ENCODE measurements around the gene YIF1B. TPM values are rescaled to one million over a fixed set of nuclear protein-coding genes. Genes with fewer than 3 reads are reported as not detected.

Gene YIF1B
- total and polyA plus RNA-seq, 2 donors (not counting 1 experiment from before 2014, with no cell fraction given), result 31.6 to 58.3 TPM

DNA sequence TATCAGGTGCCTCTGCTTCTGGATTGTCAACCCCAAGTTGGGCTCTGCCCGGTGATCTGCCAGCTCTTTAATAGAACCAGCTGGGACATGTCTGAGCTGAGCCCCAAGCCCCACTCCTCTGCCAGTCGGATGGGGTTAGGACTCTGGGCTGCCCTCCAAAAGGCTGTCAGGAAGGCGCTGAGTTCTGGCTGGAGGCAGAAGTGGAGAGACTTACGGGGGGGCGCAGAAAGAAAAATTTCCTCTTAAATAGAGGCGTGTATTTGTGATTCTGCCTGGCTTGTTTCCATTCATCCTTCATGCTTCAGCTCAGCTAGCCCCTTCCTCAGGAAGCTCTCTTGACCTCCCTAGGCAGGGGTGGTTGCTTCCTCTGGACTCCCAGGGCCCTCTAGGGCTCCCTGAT, 2.9 kb upstream of the YIF1B start:
- H3K4me1 ChIP-seq (ENCODE audit: control insufficient read depth in 2 of 2, insufficient read depth in 2 of 2, low read length in 2 of 2), result peaks cover 24 to 47% of the 10 kb centered on the region in 2 donors
- DNase-seq (no peak), ATAC-seq (ENCODE audit: low read depth) (no peak)
- Mint-ChIP-seq H3K4me3 (peak overlapping the region; percentile 83), H3K27ac (no peak overlapping the region), H3K9me3 (ENCODE audit: insufficient read depth) (no peaks in the 10 kb centered on the region), H3K4me1 (peaks cover 43% of the 10 kb centered on the region), H3K27me3 (no peaks in the 10 kb centered on the region)
- ChIA-PET POLR2A (interaction anchor here (0.6 to 0.7 kb wide), 2 partner anchors 53 to 724 kb away, joined by 3 to 10 read pairs; partner anchors contain the start of genes ZNF540 and ZNF571), CTCF (interaction anchor here (1.0 to 2.9 kb wide), 4 partner anchors 66 to 416 kb away, joined by 3 to 12 read pairs (median 4); no protein-coding TSS in a partner anchor)
- no peak overlapping the region for H3K27ac ChIP-seq (ENCODE audit: low read length in 2 of 2)
- H3K4me3 ChIP-seq (ENCODE audit: control extremely low read depth in 1 of 5, extremely low read depth in 1 of 5, insufficient read depth in 1 of 5, low read depth in 2 of 5, low read length in 4 of 5), result no peak overlapping the region
- H2AFZ ChIP-seq (ENCODE audit: insufficient read depth, low read depth, low read length, poor library complexity, severe bottlenecking), result peak overlapping the region; percentile 97
- peaks cover 0 to 2% (median 0%) of the 10 kb centered on the region in 4 experiments for H3K27me3 ChIP-seq (replicated peaks in 1 of 4; ENCODE audit: control extremely low read depth in 1 of 4, control insufficient read depth in 3 of 4, insufficient read depth in 4 of 4, low read length in 3 of 4)
- no peaks in the 10 kb centered on the region for H4K20me1 ChIP-seq (ENCODE audit: control insufficient read depth, insufficient read depth, low read length, poor library complexity, severe bottlenecking)
- intact Hi-C loops (cut with micrococcal nuclease), result loop anchor here (5.0 kb wide), 1 partner anchor 76 kb away; no protein-coding TSS in a partner anchor
- H3K79me2 ChIP-seq (ENCODE audit: control insufficient read depth, insufficient read depth, low read length), result no peaks in the 10 kb centered on the region
- no peaks in the 10 kb centered on the region for H3K9me3 ChIP-seq (ENCODE audit: control extremely low read depth in 1 of 3, control insufficient read depth in 2 of 3, insufficient read depth in 1 of 3, low read length in 2 of 3)
- WGBS (ENCODE audit: insufficient coverage), result 25% methylated on average over 2 of the region's 6 CpGs
- TF ChIP-seq EZH2 (IDR thresholded peaks at IDR 0.05; ENCODE audit: borderline replicate concordance, insufficient read depth, low read depth, low read length, poor library complexity, severe bottlenecking), result no peak
- TF ChIP-seq, protein P1, sequence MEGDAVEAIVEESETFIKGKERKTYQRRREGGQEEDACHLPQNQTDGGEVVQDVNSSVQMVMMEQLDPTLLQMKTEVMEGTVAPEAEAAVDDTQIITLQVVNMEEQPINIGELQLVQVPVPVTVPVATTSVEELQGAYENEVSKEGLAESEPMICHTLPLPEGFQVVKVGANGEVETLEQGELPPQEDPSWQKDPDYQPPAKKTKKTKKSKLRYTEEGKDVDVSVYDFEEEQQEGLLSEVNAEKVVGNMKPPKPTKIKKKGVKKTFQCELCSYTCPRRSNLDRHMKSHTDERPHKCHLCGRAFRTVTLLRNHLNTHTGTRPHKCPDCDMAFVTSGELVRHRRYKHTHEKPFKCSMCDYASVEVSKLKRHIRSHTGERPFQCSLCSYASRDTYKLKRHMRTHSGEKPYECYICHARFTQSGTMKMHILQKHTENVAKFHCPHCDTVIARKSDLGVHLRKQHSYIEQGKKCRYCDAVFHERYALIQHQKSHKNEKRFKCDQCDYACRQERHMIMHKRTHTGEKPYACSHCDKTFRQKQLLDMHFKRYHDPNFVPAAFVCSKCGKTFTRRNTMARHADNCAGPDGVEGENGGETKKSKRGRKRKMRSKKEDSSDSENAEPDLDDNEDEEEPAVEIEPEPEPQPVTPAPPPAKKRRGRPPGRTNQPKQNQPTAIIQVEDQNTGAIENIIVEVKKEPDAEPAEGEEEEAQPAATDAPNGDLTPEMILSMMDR (IDR thresholded peaks at IDR 0.05), result no peak
- no peak overlapping the region for H3K9ac ChIP-seq (ENCODE audit: low read length)
- peak overlapping the region; percentile 99 for H3K4me2 ChIP-seq (replicated peaks; ENCODE audit: low read depth, low read length, poor library complexity, severe bottlenecking)
- H3K36me3 ChIP-seq (replicated peaks in 1 of 2; ENCODE audit: control extremely low read depth in 1 of 2, control insufficient read depth in 1 of 2, extremely low read depth in 1 of 2, insufficient read depth in 2 of 2, low read length in 1 of 2), result no peaks in the 10 kb centered on the region

DNA sequence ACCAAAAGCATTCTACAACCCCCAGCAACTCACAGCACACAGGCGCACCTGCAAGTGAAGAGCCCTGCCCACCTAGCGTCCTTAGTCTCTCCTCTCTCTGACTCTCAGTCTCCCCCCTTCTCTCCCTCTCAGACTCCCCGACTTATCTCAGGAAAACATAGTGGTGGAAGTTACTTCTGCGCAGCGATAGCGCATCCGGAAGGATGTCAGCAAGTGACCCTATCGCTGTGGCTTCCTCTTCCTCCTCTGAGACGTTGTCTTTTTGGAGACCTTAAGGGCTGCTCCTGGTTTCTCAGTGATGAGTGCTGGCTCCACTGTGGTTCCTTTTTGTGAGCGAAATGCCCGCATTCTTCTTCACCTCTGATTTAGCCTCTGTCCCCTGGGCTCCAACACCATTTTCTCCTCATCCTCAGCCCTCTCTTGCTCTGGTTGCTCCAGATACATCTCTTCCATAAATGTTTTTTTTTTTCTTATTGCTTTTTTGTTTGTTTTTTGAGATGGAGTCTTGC, 1.4 kb upstream of the YIF1B start:
- Histone ChIP-seq H3K79me2 (ENCODE audit: control insufficient read depth, insufficient read depth, low read length) (no peaks in the 10 kb centered on the region), H3K36me3 (replicated peaks in 1 of 2; ENCODE audit: control extremely low read depth in 1 of 2, control insufficient read depth in 1 of 2, extremely low read depth in 1 of 2, insufficient read depth in 2 of 2, low read length in 1 of 2) (no peaks in the 10 kb centered on the region), H3K9me3 (ENCODE audit: control extremely low read depth in 1 of 3, control insufficient read depth in 2 of 3, insufficient read depth in 1 of 3, low read length in 2 of 3) (no peaks in the 10 kb centered on the region), H3K4me2 (replicated peaks; ENCODE audit: low read depth, low read length, poor library complexity, severe bottlenecking) (peak overlapping the region; percentile 92), H2AFZ (ENCODE audit: insufficient read depth, low read depth, low read length, poor library complexity, severe bottlenecking) (peak overlapping the region; percentile 72), H3K9ac (ENCODE audit: low read length) (peak overlapping the region; percentile 82), H4K20me1 (ENCODE audit: control insufficient read depth, insufficient read depth, low read length, poor library complexity, severe bottlenecking) (no peaks in the 10 kb centered on the region), H3K27me3 (replicated peaks in 1 of 4; ENCODE audit: control extremely low read depth in 1 of 4, control insufficient read depth in 3 of 4, insufficient read depth in 4 of 4, low read length in 3 of 4) (peaks cover 0 to 2% (median 0%) of the 10 kb centered on the region in 4 experiments), H3K27ac (ENCODE audit: low read length in 2 of 2) (peak overlapping the region; percentile 20 to 29), H3K4me3 (ENCODE audit: control extremely low read depth in 1 of 5, extremely low read depth in 1 of 5, insufficient read depth in 1 of 5, low read depth in 2 of 5, low read length in 4 of 5) (peak overlapping the region; percentile 48 to 76 (median 70)), H3K4me1 (ENCODE audit: control insufficient read depth in 2 of 2, insufficient read depth in 2 of 2, low read length in 2 of 2) (peaks cover 29 to 47% of the 10 kb centered on the region in 2 donors)
- peak; percentile 56 for DNase-seq
- ChIA-PET CTCF (no interaction called here), POLR2A (interaction anchor here (0.8 kb wide), 1 partner anchor 57 kb away, joined by 3 read pairs; the partner anchor contains the start of gene PSMD8)
- intact Hi-C loops (cut with micrococcal nuclease), result loop anchor here (2.0 to 5.0 kb wide), 2 partner anchors 75 to 268 kb away; no protein-coding TSS in a partner anchor
- ATAC-seq (ENCODE audit: low read depth), result no peak
- H3K27ac Mint-ChIP-seq, result peak overlapping the region; percentile 93
- TF ChIP-seq EZH2 (IDR thresholded peaks at IDR 0.05; ENCODE audit: borderline replicate concordance, insufficient read depth, low read depth, low read length, poor library complexity, severe bottlenecking), result no peak
- TF ChIP-seq, protein P1 (IDR thresholded peaks at IDR 0.05), result no peak
- peak overlapping the region; percentile 96 for H3K4me3 Mint-ChIP-seq
- peaks cover 53% of the 10 kb centered on the region for H3K4me1 Mint-ChIP-seq
- WGBS (ENCODE audit: insufficient coverage), result 2% methylated on average over 11 of the region's 11 CpGs
- no peaks in the 10 kb centered on the region for H3K9me3 Mint-ChIP-seq (ENCODE audit: insufficient read depth)
- H3K27me3 Mint-ChIP-seq, result no peaks in the 10 kb centered on the region

Measured in B cell (primary cell).